RCC 7860 (cell line): ENCODE results near the gene FABP6.

Experiments
- DNase-seq: peaks from one replicate; pipeline ENCODE4 v3.0.0-alpha.2; 2015; ENCODE audit warnings: low spot score
- FAIRE-seq: peaks from 2 replicates; lab custom pipeline; 2012; peaks lifted over from hg19 to GRCh38; lab: Jason Lieb, UNC

The FABP6 gene

DNA sequence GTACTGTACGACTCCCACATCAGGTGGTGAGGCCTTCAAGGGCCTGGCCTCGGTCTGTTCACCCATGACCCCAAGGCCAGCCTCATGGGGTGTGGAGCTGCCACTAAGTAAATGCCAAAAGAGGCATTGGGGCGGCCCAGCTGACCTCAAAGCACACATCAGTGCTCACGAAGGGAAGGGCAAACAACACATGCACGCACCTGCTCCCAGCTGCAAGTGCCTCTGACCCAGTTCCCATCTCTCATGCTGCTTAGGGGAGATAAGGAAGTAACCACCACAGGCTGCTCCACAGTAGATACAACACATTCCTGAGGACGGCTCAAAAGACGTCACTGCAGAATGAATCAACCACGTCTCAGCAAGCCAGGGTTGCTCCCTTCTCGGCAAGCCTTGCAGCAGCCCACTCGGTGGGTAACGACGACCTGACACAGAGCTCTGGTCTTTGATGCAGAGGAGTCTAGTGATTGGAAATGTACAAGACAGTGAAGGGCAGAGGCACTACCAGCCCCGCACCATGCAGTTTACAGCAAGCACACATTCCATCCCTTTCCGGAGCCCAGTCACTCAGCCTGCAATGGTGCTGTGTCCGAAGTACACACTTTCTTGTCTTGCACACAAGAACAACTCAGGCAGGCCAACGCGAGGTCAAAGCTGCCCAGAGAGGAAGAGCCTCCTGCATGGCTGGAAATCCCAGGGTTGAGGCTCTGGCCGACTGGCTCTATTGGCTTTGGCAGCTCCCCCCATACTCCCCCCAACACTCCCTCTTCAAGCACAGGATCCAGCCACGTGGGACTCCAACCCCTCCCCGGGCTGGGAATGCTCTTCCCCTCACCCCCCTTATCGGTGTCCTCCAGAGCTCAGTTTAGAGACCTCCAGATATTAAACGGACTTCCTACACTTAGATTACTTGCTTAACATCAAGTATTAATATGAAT is 31.8 kb downstream of the FABP6 start:
- DNase-seq (peak; percentile 70), FAIRE-seq (no peak)

GRCh38 chr5:160262151-160263074 is 33.1 kb downstream of the FABP6 start:
- DNase-seq (no peak), FAIRE-seq (no peak)

GRCh38 chr5:160263326-160263855 is 34.1 kb downstream of the FABP6 start:
- DNase-seq (no peak), FAIRE-seq (no peak)

DNA sequence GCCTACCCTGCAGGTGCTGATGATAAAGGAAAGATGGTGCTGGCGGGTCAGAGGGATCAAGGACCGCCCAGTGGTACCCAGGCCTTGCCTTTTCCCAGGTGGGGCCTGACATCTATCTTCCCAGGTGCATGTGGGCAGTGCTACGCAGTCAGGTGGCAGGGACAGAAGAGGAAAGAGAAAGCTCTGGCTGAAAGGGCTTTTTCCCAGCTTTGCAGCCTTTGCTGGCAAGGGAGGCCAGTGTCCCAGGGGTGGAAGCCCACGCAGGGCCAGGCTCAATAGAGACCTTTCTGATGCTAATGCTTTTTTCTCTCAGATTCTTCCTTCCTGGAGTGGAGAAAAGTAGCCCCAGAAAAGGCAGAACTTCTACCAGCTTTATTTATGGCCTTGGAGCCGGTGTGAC is 36.7 kb downstream of the FABP6 start:
- no peak for FAIRE-seq

DNA sequence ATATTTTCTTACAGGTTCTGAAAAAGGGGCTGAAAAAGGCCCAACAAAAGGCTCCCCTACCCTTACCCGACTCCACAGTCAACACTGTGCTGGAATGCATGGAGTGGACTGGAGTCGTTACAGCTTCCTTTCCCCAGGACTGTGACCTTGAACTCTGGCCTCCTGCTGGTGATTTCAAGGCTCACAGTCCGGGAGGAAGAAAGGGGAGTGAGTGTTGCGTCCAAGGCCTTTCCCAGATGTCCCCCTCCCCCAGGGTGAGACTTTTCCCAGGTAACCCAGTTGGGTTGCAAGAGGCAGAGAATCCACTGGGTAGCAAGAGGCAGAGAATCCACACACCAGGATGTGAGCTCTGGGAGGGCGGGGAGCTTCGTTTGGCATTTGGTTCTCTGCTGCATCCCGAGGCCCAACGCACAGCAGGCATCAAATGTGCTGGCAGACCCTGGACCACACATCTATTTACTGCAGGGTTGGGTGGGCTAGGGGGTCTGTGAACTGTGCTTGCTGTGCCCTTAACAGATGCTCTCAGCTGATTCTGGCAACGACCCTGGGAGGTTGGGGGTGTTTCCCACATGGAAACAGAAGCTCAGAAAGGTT is 37.5 kb downstream of the FABP6 start:
- no peak for FAIRE-seq

More for the DNA sequence above, 36.7 kb downstream of the FABP6 start:
- DNase-seq: no peak

GRCh38 chr5:160268121-160268520 is 38.8 kb downstream of the FABP6 start:
- DNase-seq (no peak), FAIRE-seq (no peak)

More for the DNA sequence above, 37.5 kb downstream of the FABP6 start:
- no peak for DNase-seq

DNA sequence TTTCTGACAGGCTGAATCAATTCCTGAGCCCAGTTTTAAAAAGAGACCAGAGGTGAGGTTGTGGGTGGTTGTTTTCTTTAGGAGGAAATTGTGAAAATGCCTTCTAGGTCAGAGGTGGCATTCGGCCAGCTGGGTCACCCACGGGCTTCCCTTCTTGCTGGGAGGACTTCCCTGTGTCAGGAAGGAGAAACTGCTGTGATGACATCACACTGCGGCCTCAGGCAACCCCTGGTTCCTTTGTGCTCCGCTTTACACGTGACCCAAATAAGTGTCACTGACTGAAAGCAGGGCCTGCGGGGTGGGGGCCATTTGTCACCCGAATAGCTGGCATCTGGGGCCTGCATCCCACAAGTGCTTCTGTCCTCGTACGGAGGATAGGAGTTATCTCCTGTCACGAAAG is 39.7 kb downstream of the FABP6 start:
- no peak for FAIRE-seq
- no peak for DNase-seq

GRCh38 chr5:160270704-160271103 is 41.4 kb downstream of the FABP6 start:
- FAIRE-seq (no peak), DNase-seq (no peak)

DNA sequence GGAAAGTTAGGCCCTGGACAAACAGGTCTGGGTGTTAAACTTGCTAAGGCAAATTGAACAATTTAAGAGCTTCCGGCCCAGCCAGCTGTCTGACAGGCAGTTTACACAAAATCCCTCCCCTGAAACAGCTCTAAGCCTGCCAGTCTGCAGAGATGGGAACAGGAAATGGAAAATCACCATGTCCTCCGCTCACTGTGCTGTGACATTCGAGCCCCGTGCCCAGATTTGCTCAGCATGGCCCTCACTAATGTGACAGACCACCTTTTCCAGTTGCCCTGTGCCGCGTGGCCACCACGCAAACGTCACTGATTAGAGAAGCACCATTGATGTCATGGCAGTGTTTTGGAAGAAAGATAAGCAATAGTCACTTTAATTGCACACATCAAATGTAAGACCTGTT is 42.1 kb downstream of the FABP6 start:
- no peak for FAIRE-seq
- DNase-seq: no peak

GRCh38 chr5:160271836-160272235 is 42.5 kb downstream of the FABP6 start:
- no peak for DNase-seq
- no peak for FAIRE-seq

DNA sequence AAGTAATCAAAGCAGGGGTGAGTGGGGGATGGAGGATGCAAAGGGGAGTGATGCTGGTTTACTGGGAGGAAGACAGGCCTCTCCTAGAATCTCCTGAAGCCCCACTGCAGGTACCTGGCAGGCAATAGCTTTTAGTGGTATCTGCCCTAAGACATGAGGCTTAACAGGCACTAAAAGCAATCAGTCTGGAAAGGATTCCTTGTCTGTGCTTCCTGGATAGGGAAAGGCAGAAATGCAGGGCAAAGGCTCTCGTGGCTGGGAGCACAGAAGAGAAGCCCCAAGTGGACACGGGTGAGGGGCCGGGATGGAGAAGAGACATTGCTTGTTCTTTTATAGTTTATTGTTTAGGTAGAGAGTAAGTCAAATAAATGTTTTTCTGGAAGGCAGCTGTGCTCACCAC is 43.0 kb downstream of the FABP6 start:
- FAIRE-seq: no peak
- no peak for DNase-seq

GRCh38 chr5:160272889-160273288 is 43.6 kb downstream of the FABP6 start:
- DNase-seq (no peak), FAIRE-seq (no peak)

DNA sequence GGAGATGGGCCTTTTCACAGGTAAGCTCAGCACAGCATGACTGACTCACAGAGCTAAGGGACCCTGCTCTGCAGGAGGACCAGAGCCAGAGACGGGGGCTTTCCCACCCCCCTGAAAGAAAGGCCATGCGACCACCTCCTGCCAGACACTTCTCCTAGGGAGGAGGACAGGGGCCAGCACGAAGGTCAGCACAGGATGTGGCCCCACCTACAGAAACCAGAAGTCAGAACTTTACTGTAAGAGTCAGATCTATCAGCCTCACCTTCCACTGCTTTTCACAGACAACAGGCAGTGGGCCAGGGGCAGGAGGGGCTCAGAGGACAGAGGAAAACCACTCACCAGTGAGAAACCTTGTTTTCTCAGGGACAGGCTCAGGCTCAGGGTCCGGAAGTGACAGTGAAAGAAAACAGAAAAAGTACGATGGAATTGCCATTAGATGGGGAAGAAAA is 45.2 kb downstream of the FABP6 start:
- no peak for FAIRE-seq
- no peak for DNase-seq

GRCh38 chr5:160278343-160278742 is 49.0 kb downstream of the FABP6 start:
- FAIRE-seq: no peak

DNA sequence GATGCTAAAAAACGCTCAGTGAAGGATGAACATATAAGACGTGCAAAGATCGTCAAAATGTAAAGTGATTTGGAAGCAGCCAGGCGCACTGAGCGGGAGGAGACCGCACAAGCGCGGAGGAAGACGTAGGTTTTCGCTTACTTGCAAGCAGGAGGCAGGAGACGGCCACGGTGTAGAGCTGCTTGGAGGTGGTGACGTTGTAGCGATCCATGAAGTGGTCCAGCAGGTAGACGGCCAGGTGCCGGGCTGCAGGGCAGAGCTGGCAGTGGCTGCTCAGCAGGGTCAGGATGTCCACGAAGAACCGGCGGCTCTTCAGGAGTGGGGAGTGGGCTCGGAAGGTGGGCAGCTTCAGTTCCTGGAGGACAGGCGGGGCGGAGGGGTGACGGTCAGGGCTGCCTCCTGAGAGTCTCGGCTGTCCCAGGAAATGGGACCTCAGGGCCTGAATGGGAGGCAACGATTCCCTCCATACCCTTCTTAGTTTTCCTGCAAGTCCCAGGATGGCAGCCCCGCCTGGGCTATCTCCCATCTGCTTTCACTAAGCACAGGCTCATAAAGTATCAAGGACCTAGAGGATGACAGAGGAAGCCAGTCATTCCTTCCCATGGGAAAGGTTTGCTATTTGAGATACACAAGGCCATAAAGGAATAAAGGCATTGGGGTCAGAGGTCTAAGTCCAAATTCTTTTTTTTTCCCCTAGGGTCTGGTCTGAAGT is 51.2 kb downstream of the FABP6 start:
- DNase-seq (no peak), FAIRE-seq (no peak)

More at GRCh38 chr5:160278343-160278742, 49.0 kb downstream of the FABP6 start:
- no peak for DNase-seq

GRCh38 chr5:160281275-160281674 is 52.0 kb downstream of the FABP6 start:
- DNase-seq (no peak), FAIRE-seq (no peak)

DNA sequence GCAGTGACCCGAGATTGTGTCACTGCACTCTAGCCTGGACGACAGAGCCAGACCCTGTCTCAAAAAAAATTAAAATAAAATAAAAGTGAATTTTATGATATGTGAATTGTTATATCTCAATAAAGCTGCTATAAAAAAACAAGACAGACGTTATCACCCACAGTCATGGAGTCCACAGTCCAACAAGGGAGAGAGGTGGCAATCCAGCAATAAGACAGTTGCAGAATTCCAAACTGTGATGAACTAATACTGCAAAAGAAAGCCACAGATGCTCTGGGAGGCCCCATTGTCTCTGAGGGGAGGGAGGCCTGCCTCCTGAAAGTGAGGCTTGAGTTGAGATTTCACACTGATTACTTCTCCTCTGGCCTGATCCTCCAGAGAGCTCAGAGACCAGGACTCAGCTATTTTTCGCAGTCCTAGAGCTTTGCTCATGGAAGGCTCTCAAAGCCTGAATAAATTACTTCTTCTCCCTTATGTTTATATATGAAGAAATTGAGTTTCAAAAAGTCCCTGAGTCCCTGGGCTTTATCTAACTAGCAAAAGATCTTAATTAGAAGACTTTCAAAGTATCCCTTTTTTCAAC is 55.1 kb downstream of the FABP6 start:
- FAIRE-seq (no peak), DNase-seq (no peak)

DNA sequence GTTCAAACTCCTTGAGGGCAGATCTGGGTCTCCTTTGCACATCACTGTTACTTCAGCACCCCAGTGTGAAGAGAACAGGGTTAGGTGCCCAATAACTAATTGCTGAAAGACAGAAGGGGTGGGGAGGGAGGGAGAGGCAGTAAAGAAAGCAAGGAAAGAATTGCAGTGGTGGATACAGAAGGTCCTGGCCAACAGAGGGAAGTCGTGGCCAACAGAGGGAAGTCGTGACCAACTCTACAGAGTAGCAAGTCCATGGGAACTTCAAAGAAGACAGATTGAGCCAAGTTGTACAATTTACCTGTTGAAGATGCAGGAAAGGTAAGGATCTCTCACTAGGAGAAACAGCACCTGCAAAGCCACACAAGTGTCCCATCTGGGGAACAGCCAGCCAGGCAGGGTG is 56.0 kb downstream of the FABP6 start:
- DNase-seq (no peak), FAIRE-seq (no peak)

DNA sequence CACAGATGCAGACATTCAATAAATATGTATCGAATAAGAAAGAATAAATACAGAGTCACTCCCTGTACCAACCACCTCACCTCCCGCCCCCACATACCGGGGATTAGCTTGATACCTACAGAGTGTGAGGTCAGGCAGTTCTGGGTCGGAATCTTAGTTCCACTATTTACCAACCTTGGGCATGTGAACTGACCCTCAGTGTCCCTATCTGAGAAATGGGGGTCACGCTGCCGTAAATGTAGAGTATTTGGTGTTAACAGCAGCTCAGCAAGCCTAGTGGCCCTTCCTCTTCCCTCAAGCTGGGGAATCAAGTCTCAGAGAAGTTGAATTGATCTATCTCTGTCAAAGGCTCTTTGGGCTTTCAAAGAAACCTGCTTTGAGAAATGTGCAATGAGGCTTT is 57.6 kb downstream of the FABP6 start:
- FAIRE-seq (no peak), DNase-seq (no peak)
